GM12872 (cell line): ENCODE data around the gene PMPCA.

Source experiments
- TF ChIP-seq, protein P1 (sequence below): IDR thresholded peaks from 3 replicates; pipeline ENCODE4 v1.5.1; 2011; ENCODE audit warnings: low read depth, mild to moderate bottlenecking, low read length, moderate library complexity; ENCODE audit not compliant: insufficient read depth

The PMPCA gene

DNA sequence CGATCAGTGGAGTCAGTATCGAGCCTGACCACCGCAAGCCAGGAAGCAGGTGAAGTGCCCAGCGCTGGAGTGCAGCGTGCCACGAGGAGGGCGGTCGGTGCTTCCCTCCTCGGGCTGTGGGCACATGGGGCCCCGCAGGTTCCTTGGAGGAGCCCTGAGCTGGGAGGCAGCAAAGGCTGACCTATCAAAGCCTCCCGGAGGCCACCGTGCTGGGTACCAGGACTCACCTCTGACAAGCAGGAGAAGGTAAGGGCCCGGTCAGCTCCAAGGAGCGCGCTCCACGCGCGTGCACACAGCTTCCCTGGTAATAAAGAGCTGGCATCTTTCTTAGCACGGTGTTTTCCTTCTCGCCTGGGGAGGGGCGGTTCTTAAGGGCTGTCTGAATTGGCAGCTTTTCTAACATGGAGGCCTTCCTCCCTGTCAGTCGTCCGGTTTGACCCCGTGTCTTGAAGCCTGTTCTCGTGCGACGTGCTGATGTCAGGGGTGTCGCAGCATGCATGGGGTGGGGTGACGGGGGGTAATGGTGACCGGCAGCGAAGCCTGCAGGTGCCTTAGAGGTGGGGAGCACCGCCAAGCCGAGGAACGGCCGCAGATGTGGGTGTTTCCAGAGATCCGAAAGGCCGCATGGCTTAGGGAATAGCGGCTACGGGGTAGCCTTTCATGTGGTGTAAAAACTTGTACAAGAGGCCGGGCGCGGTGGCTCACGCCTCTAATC, 13.1 kb downstream of the PMPCA start:
- TF ChIP-seq, protein P1, sequence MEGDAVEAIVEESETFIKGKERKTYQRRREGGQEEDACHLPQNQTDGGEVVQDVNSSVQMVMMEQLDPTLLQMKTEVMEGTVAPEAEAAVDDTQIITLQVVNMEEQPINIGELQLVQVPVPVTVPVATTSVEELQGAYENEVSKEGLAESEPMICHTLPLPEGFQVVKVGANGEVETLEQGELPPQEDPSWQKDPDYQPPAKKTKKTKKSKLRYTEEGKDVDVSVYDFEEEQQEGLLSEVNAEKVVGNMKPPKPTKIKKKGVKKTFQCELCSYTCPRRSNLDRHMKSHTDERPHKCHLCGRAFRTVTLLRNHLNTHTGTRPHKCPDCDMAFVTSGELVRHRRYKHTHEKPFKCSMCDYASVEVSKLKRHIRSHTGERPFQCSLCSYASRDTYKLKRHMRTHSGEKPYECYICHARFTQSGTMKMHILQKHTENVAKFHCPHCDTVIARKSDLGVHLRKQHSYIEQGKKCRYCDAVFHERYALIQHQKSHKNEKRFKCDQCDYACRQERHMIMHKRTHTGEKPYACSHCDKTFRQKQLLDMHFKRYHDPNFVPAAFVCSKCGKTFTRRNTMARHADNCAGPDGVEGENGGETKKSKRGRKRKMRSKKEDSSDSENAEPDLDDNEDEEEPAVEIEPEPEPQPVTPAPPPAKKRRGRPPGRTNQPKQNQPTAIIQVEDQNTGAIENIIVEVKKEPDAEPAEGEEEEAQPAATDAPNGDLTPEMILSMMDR = no peak

DNA sequence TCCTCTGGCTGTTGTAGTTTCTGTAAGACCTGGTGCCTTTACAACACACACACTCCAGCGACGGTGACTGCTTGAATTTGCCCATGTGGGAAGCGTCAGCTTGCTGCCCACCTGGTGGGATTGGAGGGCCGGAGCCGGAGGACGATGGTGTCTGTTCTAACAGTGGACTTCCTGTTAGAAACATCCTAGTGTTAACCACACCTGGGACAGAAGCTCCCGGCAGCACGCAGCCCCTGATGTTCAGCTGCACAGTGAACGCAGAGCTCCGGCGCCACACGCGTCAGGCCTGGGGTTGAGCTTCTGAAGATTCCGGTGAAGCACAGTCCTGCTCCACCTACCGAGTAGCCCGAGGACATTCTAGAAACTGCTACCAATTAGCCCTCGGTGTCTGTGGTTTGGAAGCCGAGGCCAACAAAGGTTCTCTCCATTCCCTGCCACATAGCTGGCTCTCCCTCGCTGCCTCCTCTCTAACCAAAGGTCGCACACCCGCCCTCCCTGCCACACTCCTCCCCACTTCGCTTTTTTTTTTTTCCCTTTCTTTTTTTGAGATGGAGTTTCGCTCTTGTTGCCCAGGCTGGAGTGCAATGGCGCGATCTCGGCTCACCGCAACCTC, 14.4 kb downstream of the PMPCA start:
- TF ChIP-seq, protein P1 = no peak

DNA sequence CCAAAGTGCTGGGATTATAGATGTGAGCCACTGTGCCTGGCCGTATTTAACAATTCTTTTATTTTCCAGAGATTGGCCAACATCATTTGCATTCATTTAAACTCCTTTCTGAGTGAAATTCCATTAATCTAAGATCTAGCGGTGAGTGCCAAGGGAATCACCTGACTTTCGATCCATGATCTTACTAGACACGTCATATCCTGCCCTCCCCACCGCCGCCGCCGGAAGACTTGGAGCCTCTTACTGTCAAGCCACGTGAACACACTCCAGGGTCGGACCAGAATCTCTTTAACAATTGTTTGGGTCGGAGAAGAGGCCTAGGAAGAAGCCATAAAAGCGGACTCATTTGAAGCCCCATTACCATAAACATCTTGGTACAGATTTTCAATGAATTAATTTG, 16.3 kb downstream of the PMPCA start:
- TF ChIP-seq, protein P1 = no peak

DNA sequence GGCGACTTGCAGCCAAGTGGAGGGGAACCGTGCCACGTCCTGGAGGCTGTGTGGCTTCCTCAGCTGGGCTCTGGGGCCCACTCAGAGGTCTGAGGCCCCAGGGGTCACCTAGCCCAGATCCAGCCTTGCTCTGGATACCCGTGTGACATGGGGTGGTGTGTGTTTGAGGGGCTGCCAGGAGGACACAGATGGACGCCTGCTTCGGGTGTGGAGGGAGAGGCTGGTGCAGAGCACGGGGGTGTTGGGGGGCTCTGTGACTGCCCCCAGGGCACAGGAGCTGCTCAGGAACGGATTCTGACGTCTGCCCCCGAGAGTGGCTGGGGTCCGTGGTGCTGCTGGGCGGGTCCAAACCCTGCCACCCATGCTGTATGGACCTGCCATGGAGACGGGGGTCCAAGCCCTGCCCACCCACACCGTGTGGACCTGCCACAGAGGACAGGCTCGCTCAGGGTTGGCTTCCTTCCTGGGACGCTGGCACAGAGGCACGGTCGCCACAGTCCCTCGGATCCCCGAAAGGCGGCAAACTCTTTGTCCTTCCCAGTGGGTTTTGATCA, 18.7 kb downstream of the PMPCA start:
- TF ChIP-seq, protein P1 = no peak

DNA sequence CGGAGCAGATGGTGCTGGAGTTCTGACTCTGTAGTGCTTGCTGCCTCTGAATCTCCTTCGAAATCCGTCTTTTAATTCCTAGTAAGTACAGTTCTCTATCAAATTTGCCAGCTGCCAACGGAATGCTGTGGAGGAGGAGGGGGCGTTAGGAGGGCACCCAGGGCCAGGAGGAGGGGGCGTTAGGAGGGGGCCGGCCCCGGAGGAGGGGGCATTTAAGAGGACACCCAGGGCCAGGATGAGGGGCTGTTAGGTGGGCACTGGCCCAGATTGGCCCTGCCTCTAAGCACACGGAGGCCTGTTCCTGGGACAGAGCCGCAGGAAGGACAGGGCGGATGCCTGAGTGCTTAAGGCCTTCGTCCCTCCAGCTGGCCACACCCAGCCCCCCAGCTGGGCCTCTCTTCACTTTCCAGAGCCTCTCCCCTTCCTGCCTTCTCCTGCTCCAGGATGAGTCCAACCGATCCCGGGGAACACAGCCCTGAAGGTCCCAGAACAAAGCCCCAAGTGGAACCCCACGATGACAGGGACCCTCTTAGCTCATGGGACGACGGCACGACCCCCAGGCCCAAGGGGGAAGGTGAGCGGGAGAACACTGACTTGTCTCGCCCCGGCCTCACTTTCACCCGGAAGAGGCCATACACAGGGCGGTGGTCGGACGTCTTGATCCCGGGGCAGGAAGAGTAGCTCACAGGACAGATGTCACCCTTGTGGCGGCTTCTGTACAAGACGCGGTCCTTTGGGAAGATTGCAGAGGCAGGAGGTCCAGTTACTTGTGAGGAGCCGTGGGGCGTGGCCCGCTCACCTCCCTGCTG, 19.4 kb downstream of the PMPCA start:
- TF ChIP-seq, protein P1 = no peak

DNA sequence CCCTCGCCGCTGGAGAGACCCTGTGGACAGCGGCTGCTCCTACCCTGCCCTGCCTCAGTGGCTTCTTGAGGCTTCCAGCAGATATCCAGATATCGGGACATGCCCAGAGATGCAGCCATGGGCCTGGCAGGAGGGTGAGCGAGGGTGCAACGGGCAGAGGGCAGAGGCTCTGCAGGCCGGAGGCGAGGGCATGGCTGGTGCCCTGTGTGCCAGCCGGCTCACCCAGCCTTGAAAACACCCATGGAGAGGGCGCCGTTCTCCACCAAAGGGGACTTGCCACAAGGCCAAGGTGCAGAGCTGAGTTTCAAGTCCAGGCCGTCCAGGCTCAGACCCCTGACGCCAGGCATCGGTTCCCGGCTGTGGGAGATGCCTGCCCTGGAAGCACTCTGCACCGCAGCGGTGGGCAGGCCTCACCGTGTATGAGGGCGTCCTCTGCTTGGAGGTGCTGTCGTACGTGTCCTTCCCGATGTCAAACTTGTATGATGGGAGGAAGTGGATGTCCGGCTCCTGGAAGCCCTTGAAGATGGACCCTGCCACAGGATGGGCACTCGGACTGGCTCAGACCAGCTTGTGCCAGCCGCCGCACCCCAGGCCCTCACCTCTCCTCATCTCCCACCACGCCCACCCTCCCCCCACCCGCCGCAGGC, 20.3 kb downstream of the PMPCA start:
- TF ChIP-seq, protein P1 = no peak
